Activated CD4-positive, CD25-positive, alpha-beta regulatory T cell (primary cell): ENCODE measurements around the gene KRTAP9-8.
"Not testable (repeated sequence)": the region's sequence is repeated elsewhere in the genome, so short reads cannot be mapped to it uniquely, and the experiment has no call there.

Experiments used
- DNase-seq, 4 experiments: peaks; one replicate each; lab custom pipeline; 2025; lab: John Stamatoyannopoulos, UW

Gene KRTAP9-8

GRCh38 chr17:41255381-41256290, 17.8 kb downstream of the KRTAP9-8 start, which contains the start of gene KRTAP9-9:
KRTAP9-9 (plus strand) TSS chr17:41255384.
- not testable (repeated sequence) for DNase-seq

GRCh38 chr17:41256291-41256685, 18.5 kb downstream of the KRTAP9-8 start:
- DNase-seq, result no peak

GRCh38 chr17:41258406-41258805, 20.6 kb downstream of the KRTAP9-8 start:
- DNase-seq, result no peak

DNA sequence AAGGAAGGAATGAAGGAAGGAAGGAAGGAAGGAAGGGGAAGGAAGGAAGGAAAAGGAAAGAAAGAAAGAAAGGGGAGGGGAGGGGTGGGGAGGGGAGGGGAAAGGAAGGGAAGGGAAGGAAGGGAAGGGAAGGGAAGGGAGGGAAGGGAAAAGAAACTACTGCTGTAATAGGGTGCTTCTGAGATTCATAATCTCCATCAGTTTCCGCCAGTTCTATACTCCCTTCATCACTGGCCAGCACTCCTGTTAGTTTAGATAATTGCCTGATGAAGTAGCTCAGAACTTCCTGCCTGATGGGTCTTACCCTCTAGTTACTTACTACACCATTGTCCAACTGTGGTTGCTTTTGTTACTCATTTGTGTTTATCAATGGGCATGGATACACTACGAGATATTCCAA, 25.4 kb downstream of the KRTAP9-8 start:
- no peak for DNase-seq

DNA sequence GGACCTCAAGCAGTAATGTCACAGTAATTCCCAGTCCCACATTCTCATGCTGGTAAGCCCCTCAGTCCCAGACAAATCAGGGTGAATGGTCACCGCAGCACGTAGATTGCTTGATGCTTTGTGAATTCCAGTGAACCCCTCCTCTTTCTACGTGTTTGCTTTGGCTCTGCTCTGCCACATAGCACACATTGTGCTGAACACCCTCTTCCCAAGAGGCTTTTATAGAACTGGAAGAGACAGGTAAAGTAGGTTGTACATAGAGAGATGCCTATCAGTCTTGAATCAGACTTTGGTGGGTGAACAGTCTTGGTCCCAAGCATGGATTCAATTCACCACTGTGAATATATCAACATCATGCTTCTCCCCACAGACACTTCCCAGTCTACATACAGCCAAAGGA, 26.8 kb downstream of the KRTAP9-8 start:
- DNase-seq, result no peak

DNA sequence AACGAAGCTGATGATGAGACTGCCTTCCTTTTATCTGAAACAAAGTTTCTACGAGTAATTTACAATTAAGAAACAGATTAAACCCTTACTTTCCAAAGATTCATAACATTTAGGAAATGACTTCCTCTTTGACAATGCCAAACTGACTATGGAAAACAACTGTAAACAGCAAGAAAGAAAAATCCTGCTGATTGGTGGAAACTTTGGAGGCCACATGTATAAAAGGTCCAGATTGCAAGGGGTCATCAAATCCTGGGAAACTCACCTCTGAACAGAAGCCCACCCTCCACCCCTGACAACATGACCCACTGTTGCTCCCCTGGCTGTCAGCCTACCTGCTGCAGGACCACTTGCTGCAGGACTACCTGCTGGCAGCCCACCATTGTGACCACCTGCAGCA, 27.3 kb downstream of the KRTAP9-8 start, which contains the start of gene KRTAP9-6:
TSS of gene KRTAP9-6 (plus strand) at position 301 of the 400 bp plus-strand sequence. CDS start at position 301, 0 bp downstream.
- no peak for DNase-seq

- no peak for DNase-seq
These were observed 29.9 kb downstream of the KRTAP9-8 start for GRCh38 chr17:41267711-41268110.

- not testable (repeated sequence) for DNase-seq
These were observed 33.5 kb downstream of the KRTAP9-8 start for GRCh38 chr17:41271323-41271722.

DNA sequence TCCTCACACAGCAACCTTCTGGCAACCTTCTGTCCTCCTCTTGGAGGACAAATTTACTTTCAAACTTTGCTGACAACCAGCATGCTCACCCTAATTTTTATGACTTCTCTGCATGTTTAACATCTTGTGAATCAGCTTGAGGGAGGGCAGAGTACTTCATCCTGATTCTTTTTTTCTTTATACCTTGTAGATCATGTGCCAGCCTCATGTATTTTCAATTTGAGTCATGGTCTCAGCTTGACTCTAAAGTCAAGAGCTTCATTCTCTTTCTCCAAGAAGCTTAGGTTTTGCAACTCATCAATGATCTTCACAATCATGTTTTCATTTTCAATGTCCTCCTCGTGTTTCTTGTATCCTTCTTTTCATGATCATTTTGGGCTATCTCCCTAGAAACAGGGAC, 34.1 kb downstream of the KRTAP9-8 start:
- no peak for DNase-seq

DNA sequence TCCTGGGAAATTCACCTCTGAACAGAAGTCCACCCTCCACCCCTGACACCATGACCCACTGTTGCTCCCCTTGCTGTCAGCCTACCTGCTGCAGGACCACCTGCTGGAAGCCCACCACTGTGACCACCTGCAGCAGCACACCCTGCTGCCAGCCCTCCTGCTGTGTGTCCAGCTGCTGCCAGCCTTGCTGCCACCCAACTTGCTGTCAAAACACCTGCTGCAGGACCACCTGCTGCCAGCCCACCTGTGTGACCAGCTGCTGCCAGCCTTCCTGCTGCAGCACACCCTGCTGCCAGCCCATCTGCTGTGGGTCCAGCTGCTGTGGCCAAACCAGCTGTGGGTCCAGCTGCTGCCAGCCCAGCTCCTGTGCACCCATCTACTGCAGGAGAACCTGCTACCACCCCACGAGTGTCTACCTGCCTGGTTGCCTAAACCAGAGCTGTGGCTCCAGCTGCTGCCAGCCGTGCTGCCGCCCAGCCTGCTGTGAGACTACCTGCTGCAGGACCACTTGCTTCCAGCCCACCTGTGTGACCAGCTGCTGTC, 37.9 kb downstream of the KRTAP9-8 start, which contains the start of gene KRTAP9-7:
TSS of gene KRTAP9-7 (plus strand) at position 51 of the 543 bp plus-strand sequence. CDS start at position 51, 0 bp downstream.
- not testable (repeated sequence) for DNase-seq

- DNase-seq, result no peak
These were observed 40.6 kb downstream of the KRTAP9-8 start for GRCh38 chr17:41278176-41278955.

DNA sequence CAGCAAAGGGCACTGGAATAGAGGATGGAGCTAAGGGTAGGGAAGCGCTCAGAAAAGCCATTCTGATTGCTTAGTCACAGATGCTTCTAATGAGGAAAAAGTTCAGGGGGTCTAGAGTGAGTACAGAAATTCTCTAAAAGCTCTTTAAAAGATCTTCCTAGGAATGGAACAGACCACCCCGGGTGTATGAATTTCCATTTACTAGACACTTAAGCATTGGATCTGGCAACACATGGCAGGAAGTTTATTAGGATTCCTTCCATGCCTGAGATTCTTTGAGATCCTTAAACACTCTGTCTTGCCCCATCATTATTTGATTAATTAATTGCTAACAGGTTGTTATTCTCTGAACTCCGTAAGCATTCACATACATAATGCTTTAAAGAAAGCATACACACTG, 46.2 kb downstream of the KRTAP9-8 start:
- DNase-seq, result no peak

DNA sequence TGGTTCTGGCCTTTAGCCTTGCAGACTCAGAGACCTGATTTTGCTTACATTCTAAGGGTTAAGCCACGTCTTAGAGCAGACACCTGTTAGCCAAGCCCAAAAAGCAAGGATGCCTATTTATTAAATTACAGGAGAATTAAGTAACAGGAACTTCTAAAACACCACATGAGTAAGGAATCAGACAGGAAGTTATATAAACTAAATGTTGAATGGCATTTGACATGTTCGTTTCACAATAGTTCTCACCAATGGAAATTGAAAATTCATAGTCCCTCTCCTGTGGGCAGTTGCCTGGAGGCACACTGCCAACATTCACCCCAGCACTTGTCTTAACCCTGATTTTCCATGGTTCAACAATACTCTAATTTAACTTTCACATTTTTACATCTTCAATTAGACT, 46.7 kb downstream of the KRTAP9-8 start:
- no peak for DNase-seq

GRCh38 chr17:41287050-41287449, 49.3 kb downstream of the KRTAP9-8 start:
- DNase-seq, result no peak
